Heart left ventricle (tissue), 16 donors: ENCODE measurements around the gene SPECC1L. TPM values are rescaled to one million over a fixed set of nuclear protein-coding genes. Genes with fewer than 3 reads are reported as not detected.

ENCODE experiments used
- ATAC-seq, 4 donors: fragments of 200-7000 bp; cut with Tn5 transposase; one replicate each; pipeline ENCODE4 v1.9.1; 2020 to 2022; ENCODE audit warnings: moderate library complexity in 4 of 4, mild to moderate bottlenecking in 3 of 4, moderate number of reproducible peaks in 1 of 4
- DNase-seq, 5 donors: peaks; one replicate each; pipeline ENCODE4 v3.0.0-alpha.2; 2020
- H3K27ac ChIP-seq, 12 donors: fragments of 200-600 bp; sonication (generic) in 4 of 12; one replicate each; pipeline versions ENCODE4 v1.5.0 to v1.8.0; 2016 to 2022; ENCODE audit warnings: mild to moderate bottlenecking in 2 of 12
- H3K27me3 ChIP-seq, 9 donors: fragments of 200-600 bp; sonication (generic) in 2 of 9; one replicate each; pipeline versions ENCODE4 v1.5.1 to v1.8.0; 2016 to 2022; ENCODE audit warnings: mild to moderate bottlenecking in 3 of 9
- H3K36me3 ChIP-seq, 9 donors: fragments of 200-600 bp; sonication (generic) in 2 of 9; one replicate each; pipeline versions ENCODE4 v1.5.0 to v1.8.0; 2018 to 2022; ENCODE audit warnings: mild to moderate bottlenecking in 2 of 9
- H3K4me1 ChIP-seq, 12 donors: fragments of 200-600 bp; sonication (generic) in 4 of 12; one replicate each; pipeline versions ENCODE4 v1.5.0 to v1.8.0; 2016 to 2022; ENCODE audit warnings: mild to moderate bottlenecking in 3 of 12
- H3K4me3 ChIP-seq, 12 donors: fragments of 200-600 bp; sonication (generic) in 4 of 12; one replicate each; pipeline versions ENCODE4 v1.5.0 to v1.8.0; 2017 to 2022; ENCODE audit warnings: mild to moderate bottlenecking in 9 of 12, moderate library complexity in 4 of 12
- H3K9me3 ChIP-seq, 12 donors: fragments of 200-600 bp; sonication (generic) in 4 of 12; one replicate each; pipeline versions ENCODE4 v1.5.0 to v1.8.0; 2016 to 2022; ENCODE audit warnings: mild to moderate bottlenecking in 1 of 12
- CTCF ChIP-seq, 12 donors: fragments of 200-600 bp; sonication (generic) in 4 of 12; IDR thresholded peaks; one replicate each; pipeline versions ENCODE4 v1.5.0 to v1.8.0; 2018 to 2022; ENCODE audit warnings: antibody characterized with exemption in 12 of 12, mild to moderate bottlenecking in 5 of 12
- POLR2A ChIP-seq, 2 donors: fragments of 450-650 bp; IDR thresholded peaks; one replicate each; pipeline ENCODE4 v1.6.1; 2017; ENCODE audit warnings: antibody characterized with exemption in 2 of 2, mild to moderate bottlenecking in 2 of 2, moderate library complexity in 2 of 2
- WGBS, 4 donors: extraction: QIAGEN DNeasy Blood & Tissue Kit in 2 of 4; methylation state at CpG; one replicate each; pipeline versions ENCODE4 v1.1.5 to v1.1.7; 2013 to 2018; 5-methylcytosine and 5-hydroxymethylcytosine counted together
- intact Hi-C, 10 donors: fragments of 100-400 bp; cut with DNase I; formaldehyde crosslinking; loops; one replicate each; pipeline versions ENCODE4 v1.11.1 to v1.14.2; 2022
- polyA plus RNA-seq, 2 donors: library from polyadenylated mRNA; stranded (reverse); fragments of 200-250 nt; gene quantifications; one replicate each; pipeline ENCODE4 v1.2.3, GENCODE V29; 2013
- total RNA-seq, 9 donors: library from RNA; depleted of rRNA in 2 of 9; stranded (reverse); fragments of >200 nt in 2 of 9; fragmentation: NEBNext Ultra II Directional in 3 of 9; extraction: Animal tissue kit (Norgen Biotek cat#: 25700) in 3 of 9; gene quantifications; one replicate each; pipeline versions ENCODE4 v1.1.0 to v1.2.4, GENCODE V29; 2016 to 2023
- donor health status: ischemic (EF 13 %, LVEDD 7.1; RV severe dilation, severe dysfunction).
- donor health status: healthy with polysubstance abuse.
- donor health status: DM: no; HTN: yes; CAD: no.
- donor health status: DM: no; HTN: no; CAD: no.
- donor health status: ischemic (EF 25% LVEDD 6.9; RV normal size, moderate dysfunction).
- donor health status: ischemic (EF 25% LVEDD 5.7; RV mildly dilated, moderate dysfunction).
- donor health status: healthy.
- donor health status: DM: yes; HTN: yes; CAD: no.
- donor health status: ischemic (EF 35%, LVEDD 5.7; RV mildly dilated, moderate dysfunction).
- donor health status: nonischemic (EF 11% LVEDD 7.7; RV severe dilation, severe dysfunction).
- donor health status: DM: yes; HTN: yes; CAD: no.
- donor health status: PGD.
- donor health status: ischemic (EF 29% LVEDD 5.4; RV normal size, mild dysfunction).
- donor health status: nonischemic (EF 23%, LVEDD 6.1; RV moderate dilation, normal function).

The SPECC1L gene
- total and polyA plus RNA-seq, 11 donors = 9.8 to 65.3 (median 38.9) TPM

GRCh38 chr22:24361976-24362646, 91.5 kb downstream of the SPECC1L start:
- intact Hi-C loops = loop anchor here in 1 of 10 donors (1.0 kb wide), 1 partner anchor 12 kb away; no protein-coding TSS in a partner anchor
- no peak for TF ChIP-seq POLR2A (IDR thresholded peaks at IDR 0.05)
- no peak for TF ChIP-seq CTCF (IDR thresholded peaks at IDR 0.05)
- Histone ChIP-seq H3K36me3 (peaks cover 0 to 85% (median 51%) of the 10 kb centered on the region in 9 donors), H3K4me1 (peaks cover 0 to 22% (median 12%) of the 10 kb centered on the region in 12 donors), H3K4me3 (no peak overlapping the region), H3K27ac (no peak overlapping the region), H3K27me3 (no peaks in the 10 kb centered on the region), H3K9me3 (no peaks in the 10 kb centered on the region)
- 79 to 91% (median 87%) methylated on average over 4 of the region's 4 CpGs for WGBS, 4 donors
- DNase-seq = no peak
- ATAC-seq = peak in 1 of 4 donors; percentile 32

GRCh38 chr22:24363243-24363642, 92.6 kb downstream of the SPECC1L start:
- no peak for DNase-seq
- Histone ChIP-seq H3K9me3 (no peaks in the 10 kb centered on the region), H3K27ac (no peak overlapping the region), H3K27me3 (no peaks in the 10 kb centered on the region), H3K36me3 (peaks cover 0 to 89% (median 57%) of the 10 kb centered on the region in 9 donors), H3K4me1 (peaks cover 0 to 25% (median 12%) of the 10 kb centered on the region in 12 donors), H3K4me3 (no peak overlapping the region)
- no peak for ATAC-seq
- 83 to 89% (median 85%) methylated on average over 3 of the region's 3 CpGs for WGBS, 4 donors
- intact Hi-C loops = no loop called here
- no peak for TF ChIP-seq POLR2A (IDR thresholded peaks at IDR 0.05)
- no peak for TF ChIP-seq CTCF (IDR thresholded peaks at IDR 0.05)

- ATAC-seq (no peak), DNase-seq (no peak)
- H3K27me3 ChIP-seq = no peaks in the 10 kb centered on the region
- intact Hi-C loops = no loop called here
- no peak overlapping the region for H3K4me3 ChIP-seq
- WGBS, 4 donors = 60 to 73% (median 66%) methylated on average over 8 of the region's 8 CpGs
- no peak for TF ChIP-seq CTCF (IDR thresholded peaks at IDR 0.05)
- no peak for TF ChIP-seq POLR2A (IDR thresholded peaks at IDR 0.05)
- H3K4me1 ChIP-seq = peaks cover 0 to 12% (median 4%) of the 10 kb centered on the region in 12 donors
- H3K27ac ChIP-seq = no peak overlapping the region
- peaks cover 0 to 99% (median 82%) of the 10 kb centered on the region in 9 donors for H3K36me3 ChIP-seq
- no peaks in the 10 kb centered on the region for H3K9me3 ChIP-seq
Observed at GRCh38 chr22:24366701-24367100, 96.1 kb downstream of the SPECC1L start.

- TF ChIP-seq CTCF (IDR thresholded peaks at IDR 0.05) (no peak), POLR2A (IDR thresholded peaks at IDR 0.05) (no peak)
Observed at GRCh38 chr22:24367841-24368240, 97.2 kb downstream of the SPECC1L start.

More at GRCh38 chr22:24367841-24368240, 97.2 kb downstream of the SPECC1L start:
- Histone ChIP-seq H3K27ac (no peak overlapping the region), H3K9me3 (no peaks in the 10 kb centered on the region), H3K4me3 (no peak overlapping the region), H3K27me3 (no peaks in the 10 kb centered on the region), H3K36me3 (peaks cover 0 to 99% (median 93%) of the 10 kb centered on the region in 9 donors), H3K4me1 (peaks cover 0 to 12% (median 2%) of the 10 kb centered on the region in 12 donors)
- 64 to 91% (median 76%) methylated on average over 3 of the region's 3 CpGs for WGBS, 4 donors
- ATAC-seq (peak in 1 of 4 donors; percentile 58), DNase-seq (no peak)
- intact Hi-C loops = no loop called here
